ENCODE results near the gene VAT1L.

Gene VAT1L

GRCh38 chr16:77788181-77789084, at the start of gene VAT1L:
VAT1L (plus strand) TSS chr16:77788564; CDS start chr16:77788683, 119 bp downstream.
- DNase-seq = no peak

- DNase-seq = no peak
These were observed 49.4 kb upstream of the VAT1L start for GRCh38 chr16:77738706-77739558.

DNA sequence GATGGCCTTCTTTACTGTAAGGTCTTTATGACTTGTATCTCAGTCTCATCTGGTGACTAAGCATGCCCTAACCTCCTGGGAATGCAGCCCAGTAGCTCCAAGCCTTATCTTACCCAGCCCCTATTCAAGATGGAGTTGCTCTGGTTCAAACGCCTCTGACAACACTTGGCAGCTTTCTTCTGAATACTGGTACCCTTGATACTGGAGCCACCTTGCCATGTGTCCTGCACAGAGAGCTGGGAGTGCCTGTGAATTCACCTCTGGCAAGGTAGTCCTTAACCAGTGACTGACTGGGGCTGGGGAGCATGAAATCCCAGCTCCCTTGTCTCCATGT, 48.8 kb upstream of the VAT1L start:
- DNase-seq = no peak

- DNase-seq = no peak
These were observed 44.2 kb upstream of the VAT1L start for GRCh38 chr16:77744141-77744540.

GRCh38 chr16:77745972-77746371, 42.4 kb upstream of the VAT1L start:
- no peak for DNase-seq

- DNase-seq = no peak
These were observed 39.9 kb upstream of the VAT1L start for GRCh38 chr16:77748421-77749005.

GRCh38 chr16:77749415-77749814, 38.9 kb upstream of the VAT1L start:
- DNase-seq = no peak

DNA sequence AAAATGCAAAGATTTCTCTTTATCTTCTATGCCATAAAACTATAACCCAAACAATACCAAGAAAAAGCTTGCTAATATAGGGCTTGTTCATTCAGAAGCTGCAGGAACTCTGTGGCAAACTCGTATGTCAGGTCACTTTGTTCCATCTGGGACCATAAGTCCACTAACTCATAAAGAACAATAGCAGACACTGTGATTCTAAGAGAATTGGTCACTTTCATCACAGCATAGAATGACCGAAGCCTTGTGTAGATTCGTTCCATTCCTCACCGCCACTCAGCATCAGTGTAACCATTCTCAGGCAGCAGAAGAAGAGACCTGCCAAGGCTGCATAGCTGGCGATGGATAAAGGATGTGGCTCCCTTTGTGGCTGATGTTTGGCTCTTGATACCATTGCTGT, 30.3 kb upstream of the VAT1L start:
- no peak for DNase-seq

DNA sequence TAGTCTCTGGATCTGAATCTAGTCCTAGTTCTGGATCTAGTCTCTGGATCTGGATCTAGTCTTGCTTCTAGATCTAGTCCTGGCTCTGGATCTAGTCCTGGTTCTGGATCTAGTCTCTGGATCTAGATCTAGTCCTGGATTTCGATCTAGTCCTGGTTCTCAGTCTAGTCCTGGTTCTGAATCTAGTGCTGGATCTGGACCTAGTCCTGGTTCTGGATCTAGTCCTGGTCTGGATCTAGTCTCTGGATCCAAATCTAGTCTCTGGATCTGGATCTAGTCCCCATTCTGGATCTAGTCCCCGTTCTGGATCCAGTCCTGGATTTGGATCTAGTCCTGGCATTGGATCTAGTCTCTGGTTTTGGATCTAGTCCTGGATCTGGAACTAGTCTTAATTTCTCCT, 29.9 kb upstream of the VAT1L start:
- no peak for DNase-seq

DNA sequence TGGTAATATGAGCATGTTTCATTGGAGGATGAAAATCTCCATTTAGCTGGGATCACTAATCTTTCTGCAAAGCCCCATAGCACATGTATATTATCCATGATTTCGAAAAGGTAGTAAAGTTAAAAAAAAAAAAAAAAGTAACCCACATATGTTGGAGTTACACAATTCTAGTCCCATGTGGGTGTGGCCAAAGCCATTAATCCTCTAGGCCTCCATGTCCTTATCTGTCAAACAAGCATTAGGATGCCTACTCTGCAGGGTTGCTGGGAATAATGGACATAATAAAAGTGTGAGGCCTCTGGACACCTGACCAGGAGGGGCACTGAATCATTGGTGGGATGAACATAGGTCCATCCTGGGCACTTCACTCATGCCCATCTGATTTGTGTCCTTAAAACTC, 29.2 kb upstream of the VAT1L start:
- DNase-seq = no peak

DNA sequence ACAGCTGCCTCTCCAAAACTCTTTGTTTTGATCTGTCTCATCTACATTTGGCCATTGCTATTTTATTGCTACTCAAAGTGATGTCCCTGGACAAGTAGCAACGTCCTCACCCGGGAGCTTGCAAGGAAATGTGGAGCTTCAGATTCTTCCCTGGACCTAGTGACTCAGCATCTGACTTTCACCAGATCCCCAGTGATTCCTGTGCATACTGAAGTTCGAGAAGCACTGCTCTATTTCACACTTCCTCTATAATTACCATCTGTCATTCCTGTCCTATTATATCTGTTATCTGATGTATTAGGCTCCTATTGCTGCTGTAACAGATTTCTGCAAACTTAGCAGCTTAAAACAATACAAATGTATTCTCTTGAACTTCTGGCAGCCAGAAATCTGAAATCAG, 28.5 kb upstream of the VAT1L start:
- DNase-seq = no peak

- DNase-seq = no peak
These were observed 27.6 kb upstream of the VAT1L start for GRCh38 chr16:77760800-77761199.

DNA sequence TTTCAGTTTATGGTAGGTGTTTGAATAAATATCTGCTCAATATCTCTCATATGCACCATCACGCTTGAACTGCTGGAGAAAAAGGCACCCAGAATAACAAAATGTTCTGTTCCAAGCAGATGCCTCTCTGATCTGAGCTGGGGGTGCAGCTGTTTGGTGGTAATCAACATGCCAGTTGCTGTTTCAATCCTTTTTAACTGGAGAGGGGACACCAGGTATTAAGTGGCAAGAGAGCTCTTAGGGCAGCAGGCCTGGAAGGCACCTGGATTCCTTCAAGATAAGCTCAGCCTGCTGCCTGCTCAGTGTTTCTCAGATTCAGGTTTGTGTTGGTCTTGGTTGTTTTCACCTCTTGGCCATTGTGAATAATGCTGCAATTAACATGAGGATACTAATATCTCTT, 27.2 kb upstream of the VAT1L start:
- no peak for DNase-seq

DNA sequence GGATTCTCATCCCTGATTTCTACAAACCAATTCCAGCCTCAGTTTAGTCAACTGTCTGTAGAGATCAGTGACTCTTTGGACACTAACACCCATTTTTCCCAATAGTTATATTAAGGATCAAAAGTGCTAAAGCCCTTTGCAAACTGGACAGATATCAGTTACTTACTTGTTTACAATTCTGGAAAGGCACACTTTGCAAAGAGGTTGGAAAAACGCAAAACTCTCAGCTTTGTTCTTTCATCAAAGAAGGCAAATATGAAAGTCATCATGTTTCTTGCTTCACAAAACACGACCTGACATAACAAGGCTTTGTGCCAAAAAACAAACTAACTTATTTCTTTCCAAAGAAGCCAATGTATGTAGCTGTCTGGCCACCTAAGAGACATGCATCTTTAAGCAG, 26.1 kb upstream of the VAT1L start:
- DNase-seq = no peak

DNA sequence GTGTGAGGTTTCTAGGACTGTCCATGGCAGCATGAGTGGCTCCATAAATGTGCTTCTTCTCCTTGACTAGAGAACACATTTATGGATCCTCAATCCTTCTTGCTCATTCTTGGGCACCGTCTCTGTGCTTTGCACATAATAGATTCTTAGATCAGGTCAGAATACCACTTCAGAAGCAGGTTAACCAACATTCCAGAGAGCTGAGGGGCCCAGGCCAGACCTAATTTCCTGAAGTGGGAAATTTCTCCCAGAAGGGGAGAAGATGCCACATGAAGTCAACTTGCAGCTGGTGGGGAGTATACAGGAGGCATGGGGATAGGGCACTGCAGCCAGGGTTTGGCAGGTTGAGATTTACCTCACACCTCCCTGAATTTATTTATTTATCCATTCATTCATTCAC, 24.4 kb upstream of the VAT1L start:
- no peak for DNase-seq

GRCh38 chr16:77767211-77767610, 21.2 kb upstream of the VAT1L start:
- DNase-seq = no peak

DNA sequence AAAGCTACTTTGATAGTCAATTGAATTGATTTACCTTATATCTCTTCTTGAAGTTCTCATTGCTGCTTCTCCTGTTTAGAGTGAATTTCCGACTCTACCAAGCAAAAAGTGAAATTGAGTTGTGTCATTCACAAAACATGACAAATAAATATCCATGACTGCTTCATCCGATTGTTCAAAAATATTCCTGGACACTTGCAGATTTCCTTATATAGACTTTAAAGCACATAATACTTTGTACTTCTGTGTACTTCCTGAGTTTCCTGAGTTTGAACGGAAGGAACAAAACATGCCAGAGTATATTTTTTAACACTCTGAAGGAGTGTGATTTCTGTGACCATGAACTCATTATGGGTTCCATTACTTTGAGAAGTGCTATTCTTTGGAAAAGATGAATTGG, 20.5 kb upstream of the VAT1L start:
- no peak for DNase-seq

GRCh38 chr16:77775911-77776909, 12.2 kb upstream of the VAT1L start:
- DNase-seq = no peak

GRCh38 chr16:77777745-77778144, 10.6 kb upstream of the VAT1L start:
- DNase-seq = no peak

GRCh38 chr16:77780378-77780837, 8.0 kb upstream of the VAT1L start:
- DNase-seq = no peak

GRCh38 chr16:77781091-77781490, 7.3 kb upstream of the VAT1L start:
- no peak for DNase-seq

- DNase-seq = no peak
These were observed 5.7 kb upstream of the VAT1L start for GRCh38 chr16:77782694-77783093.

Data from NCI-H1092 (cell line).